IMR-90 (cell line): ENCODE data around the gene BAG1. TPM values are rescaled to one million over a fixed set of nuclear protein-coding genes. Genes with fewer than 3 reads are reported as not detected.

Experiments
- ATAC-seq: fragments of 200-7000 bp; cut with Tn5 transposase; 2 replicates; pipeline ENCODE4 v1.9.1; 2020; ENCODE audit warnings: low read depth, mild to moderate bottlenecking, moderate library complexity
- BruUV-seq: library from RNA; stranded (reverse); fragments of 400-500 nt; replicated peaks from 2 replicates; lab custom pipeline; 2021; lab: Mats Ljungman, UMichigan
- CTCF ChIA-PET: fragments of 300-600 bp; formaldehyde crosslinking; extraction: SDS; loops from one replicate; lab custom pipeline; 2021; ENCODE audit warnings: antibody characterized with exemption; lab: Yijun Ruan, JAX
- POLR2A ChIA-PET: fragments of 300-600 bp; sonication (Branson Sonifier 250); formaldehyde crosslinking; loops from one replicate; lab custom pipeline; 2022; ENCODE audit warnings: antibody characterized with exemption; ENCODE audit not compliant: unreplicated experiment; lab: Charles Lee
- DNase-seq: peaks from one replicate; pipeline ENCODE4 v3.0.0; 2013
- H2AFZ ChIP-seq: replicated peaks from 2 replicates; pipeline ENCODE3; 2013; ENCODE audit warnings: low read length, mild to moderate bottlenecking; ENCODE audit not compliant: poor library complexity
- H2AK5ac ChIP-seq: 2 replicates; pipeline ENCODE4 v1.6.1; 2013; ENCODE audit warnings: low read depth, low read length, inconsistent platforms
- H2AK9ac ChIP-seq: replicated peaks from 2 replicates; pipeline ENCODE3; 2013; ENCODE audit warnings: mild to moderate bottlenecking, low read depth, low read length, moderate library complexity; ENCODE audit not compliant: poor library complexity
- H2BK120ac ChIP-seq: 2 replicates; pipeline ENCODE4 v1.6.1; 2013; ENCODE audit warnings: low read depth, low read length, inconsistent platforms
- H2BK15ac ChIP-seq: 3 replicates; pipeline ENCODE4 v1.6.1; 2013; ENCODE audit warnings: low read depth, low read length, inconsistent platforms
- H2BK20ac ChIP-seq: 2 replicates; pipeline ENCODE4 v1.6.1; 2013; ENCODE audit warnings: low read depth, mild to moderate bottlenecking, inconsistent platforms, low read length, moderate library complexity
- H2BK5ac ChIP-seq: 2 replicates; pipeline ENCODE4 v1.6.1; 2013; ENCODE audit warnings: mild to moderate bottlenecking, low read depth, low read length, inconsistent platforms; ENCODE audit not compliant: poor library complexity, severe bottlenecking
- H3K14ac ChIP-seq: replicated peaks from 2 replicates; pipeline ENCODE4 v1.6.1; 2013; ENCODE audit warnings: low read depth, low read length, inconsistent platforms
- H3K18ac ChIP-seq: 2 replicates; pipeline ENCODE4 v1.6.1; 2013; ENCODE audit warnings: low read depth, low read length, control low read depth
- H3K23ac ChIP-seq: 2 replicates; pipeline ENCODE4 v1.6.1; 2013; ENCODE audit warnings: low read depth, low read length, inconsistent platforms
- H3K27ac ChIP-seq: 2 replicates; pipeline ENCODE4 v1.5.1; 2013; ENCODE audit warnings: mild to moderate bottlenecking, control low read depth, low read length; ENCODE audit not compliant: insufficient read depth
- H3K27me3 ChIP-seq: 2 replicates; pipeline ENCODE4 v1.6.1; 2013; ENCODE audit warnings: low read length; ENCODE audit not compliant: control insufficient read depth, insufficient read depth
- H3K36me3 ChIP-seq: 2 replicates; pipeline ENCODE4 v1.6.1; 2013; ENCODE audit warnings: low read length, mixed read lengths; ENCODE audit not compliant: control insufficient read depth, insufficient read depth
- H3K4ac ChIP-seq: 2 replicates; pipeline ENCODE4 v1.6.1; 2013; ENCODE audit warnings: low read depth, low read length, inconsistent platforms
- H3K4me1 ChIP-seq: 2 replicates; pipeline ENCODE4 v1.6.1; 2013; ENCODE audit warnings: low read length, mixed read lengths; ENCODE audit not compliant: control insufficient read depth, insufficient read depth
- H3K4me2 ChIP-seq: 2 replicates; pipeline ENCODE4 v1.6.1; 2013; ENCODE audit warnings: low read depth, mild to moderate bottlenecking, control low read depth, low read length, moderate library complexity
- H3K4me3 ChIP-seq: 2 replicates; pipeline ENCODE4 v1.5.1; 2013; ENCODE audit warnings: low read depth, mild to moderate bottlenecking, control low read depth, low read length, moderate library complexity; ENCODE audit not compliant: insufficient read depth
- H3K56ac ChIP-seq: 2 replicates; pipeline ENCODE4 v1.6.1; 2013; ENCODE audit warnings: low read length, inconsistent platforms; ENCODE audit not compliant: insufficient read depth; ENCODE audit errors: extremely low read depth
- H3K79me1 ChIP-seq, 2 experiments: 2 replicates each; pipeline ENCODE4 v1.6.1; 2013; ENCODE audit warnings: low read length in 2 of 2, inconsistent platforms in 1 of 2, low read depth in 1 of 2
- H3K9ac ChIP-seq: 2 replicates; pipeline ENCODE4 v1.6.1; 2013; ENCODE audit warnings: low read depth, low read length, control low read depth
- H3K9me1 ChIP-seq: 2 replicates; pipeline ENCODE4 v1.6.1; 2013; ENCODE audit warnings: low read length, inconsistent platforms; ENCODE audit not compliant: insufficient read depth
- H3K9me3 ChIP-seq: 2 replicates; pipeline ENCODE4 v1.6.1; 2013; ENCODE audit warnings: low read length; ENCODE audit not compliant: control insufficient read depth, insufficient read depth
- H4K20me1 ChIP-seq: 2 replicates; pipeline ENCODE4 v1.6.1; 2013; ENCODE audit warnings: low read length, inconsistent platforms; ENCODE audit not compliant: insufficient read depth
- H4K5ac ChIP-seq: 2 replicates; pipeline ENCODE4 v1.6.1; 2013; ENCODE audit warnings: mild to moderate bottlenecking, low read depth, low read length, control low read depth
- H4K8ac ChIP-seq, 2 experiments: 2 replicates each; pipeline ENCODE4 v1.6.1; 2013; ENCODE audit warnings: low read depth in 2 of 2, low read length in 2 of 2, control low read depth in 1 of 2, inconsistent platforms in 1 of 2
- H4K91ac ChIP-seq: 2 replicates; pipeline ENCODE4 v1.6.1; 2013; ENCODE audit warnings: low read depth, low read length, inconsistent platforms; ENCODE audit not compliant: insufficient read depth
- CEBPB ChIP-seq: IDR thresholded peaks from 2 replicates; pipeline ENCODE4 v1.6.1; 2012; ENCODE audit warnings: low read depth, low read length, improper control_type of control experiment
- MAZ ChIP-seq: IDR thresholded peaks from 2 replicates; pipeline ENCODE4 v1.6.1; 2012; ENCODE audit warnings: low read depth, mild to moderate bottlenecking, low read length, improper control_type of control experiment, moderate library complexity, borderline replicate concordance
- NFE2L2 ChIP-seq: fragments of 150-350 bp; IDR thresholded peaks from 2 replicates; pipeline ENCODE4 v1.6.1; 2016; ENCODE audit warnings: low read depth, mild to moderate bottlenecking, low read length
- POLR2A ChIP-seq: IDR thresholded peaks from 2 replicates; pipeline ENCODE4 v1.6.1; 2012; ENCODE audit warnings: mild to moderate bottlenecking, low read depth, low read length
- WGBS, 2 experiments: methylation state at CpG; one replicate each; pipeline versions ENCODE4 v1.1.5 to v1.1.7; 2013; ENCODE audit warnings: missing lambda C conversion rate in 2 of 2; ENCODE audit not compliant: insufficient read length in 1 of 2; ENCODE audit errors: extremely low coverage in 2 of 2; 5-methylcytosine and 5-hydroxymethylcytosine counted together
- dilution Hi-C: fragments of 300-500 bp; cut with HindIII; formaldehyde crosslinking; loops from one replicate; pipeline ENCODE4 v1.14.3; 2018; ENCODE audit warnings: low sequenced_read_pairs; ENCODE audit not compliant: unreplicated experiment
- in situ Hi-C: fragments of 300-500 bp; cut with MboI; formaldehyde crosslinking; loops from 3 replicates; pipeline ENCODE4 v1.14.3; 2019; ENCODE audit warnings: low sequenced_read_pairs, inconsistent platforms, mixed read lengths
- intact Hi-C: fragments of 100-400 bp; cut with micrococcal nuclease; formaldehyde crosslinking; loops from 2 replicates; pipeline ENCODE4 v1.10.0; 2022
- polyA plus RNA-seq, 3 experiments: library from polyadenylated mRNA; depleted of rRNA; stranded (reverse); fragments of >200 nt; gene quantifications; 2 replicates each; pipeline ENCODE4 v1.2.3, GENCODE V29; 2012; ENCODE audit warnings: low replicate concordance in 1 of 3
- total RNA-seq: library from RNA; depleted of rRNA; stranded (reverse); fragments of >200 nt; gene quantifications from 2 replicates; pipeline ENCODE4 v1.2.3, GENCODE V29; 2012

BAG1 gene
- total and polyA plus RNA-seq, 2 of the 4 experiments (the other 2 are of a cell fraction), result 4.5 to 20.9 TPM

- Histone ChIP-seq H2BK120ac (no peak overlapping the region), H3K36me3 (no peaks in the 10 kb centered on the region), H4K5ac (no peak overlapping the region), H2BK20ac (no peak overlapping the region), H2BK15ac (no peak overlapping the region), H3K18ac (no peak overlapping the region), H2AFZ (no peak overlapping the region), H3K27me3 (no peaks in the 10 kb centered on the region), H2BK5ac (no peak overlapping the region), H3K4me2 (no peak overlapping the region), H4K20me1 (no peaks in the 10 kb centered on the region), H3K56ac (no peak overlapping the region), H3K4me1 (peaks cover 7% of the 10 kb centered on the region), H3K27ac (no peak overlapping the region), H2AK5ac (no peak overlapping the region), H3K9ac (no peak overlapping the region), H3K79me1 (no peaks in the 10 kb centered on the region), H3K4ac (no peak overlapping the region), H3K9me1 (no peaks in the 10 kb centered on the region; the same call in 1 of the 2 replicates), H3K9me3 (no peaks in the 10 kb centered on the region), H4K8ac (no peak overlapping the region), H2AK9ac (no peak overlapping the region), H3K4me3 (no peak overlapping the region), H3K23ac (no peak overlapping the region), H4K91ac (no peak overlapping the region), H3K14ac (no peak overlapping the region)
- BruUV-seq, result no TSS peak
- dilution Hi-C loops, result no loop called here
- WGBS, 2 experiments, result no CpG with 5 or more reads among the region's 10 CpGs
- in situ Hi-C loops, result loop anchor here (5.0 kb wide), 1 partner anchor 145 kb away; no protein-coding TSS in a partner anchor
- intact Hi-C loops, result no loop called here
- DNase-seq (no peak), ATAC-seq (no peak)
- ChIA-PET CTCF (interaction anchor here (1.2 kb wide), 3 partner anchors 8 to 121 kb away, joined by 3 to 4 read pairs (median 3); no protein-coding TSS in a partner anchor), POLR2A (no interaction called here)
- no peak for TF ChIP-seq NFE2L2
- no peak for TF ChIP-seq POLR2A
- 0 out of 2 replicates have a peak, but pooled peaks have one; percentile 33 for TF ChIP-seq CEBPB
- TF ChIP-seq MAZ, result no peak
These were observed 37.5 kb downstream of the BAG1 start for GRCh38 chr9:33227008-33227398.
